HG03025 (cell line): ENCODE results near the gene PRR15.

Experiments
- ATAC-seq: cut with Tn5 transposase; IDR thresholded peaks from one replicate; pipeline ENCODE4 v1.9.1; 2021; ENCODE audit warnings: mild to moderate bottlenecking, moderate library complexity; ENCODE audit not compliant: unreplicated experiment, low FRiP score

PRR15 gene

DNA sequence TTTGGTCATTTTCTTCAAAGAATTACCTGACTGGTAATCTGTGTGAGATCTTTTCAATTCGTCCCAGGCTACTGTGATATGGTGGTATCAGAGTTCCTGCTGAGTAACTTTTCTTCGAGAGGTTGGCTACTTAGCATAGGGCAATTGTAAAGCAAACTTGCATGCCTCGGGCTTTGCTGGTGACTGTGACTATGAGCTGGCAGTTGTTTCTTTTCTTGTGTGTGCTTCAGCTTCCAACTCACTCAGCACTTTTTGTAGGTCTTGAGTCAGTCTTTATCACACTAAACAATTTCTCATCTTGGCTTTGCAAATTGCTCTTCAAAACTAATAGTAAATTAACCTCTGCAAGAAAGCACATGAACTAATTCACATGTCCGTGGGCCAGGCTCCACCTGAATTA is 44.3 kb downstream of the PRR15 start:
- ATAC-seq, result no peak

DNA sequence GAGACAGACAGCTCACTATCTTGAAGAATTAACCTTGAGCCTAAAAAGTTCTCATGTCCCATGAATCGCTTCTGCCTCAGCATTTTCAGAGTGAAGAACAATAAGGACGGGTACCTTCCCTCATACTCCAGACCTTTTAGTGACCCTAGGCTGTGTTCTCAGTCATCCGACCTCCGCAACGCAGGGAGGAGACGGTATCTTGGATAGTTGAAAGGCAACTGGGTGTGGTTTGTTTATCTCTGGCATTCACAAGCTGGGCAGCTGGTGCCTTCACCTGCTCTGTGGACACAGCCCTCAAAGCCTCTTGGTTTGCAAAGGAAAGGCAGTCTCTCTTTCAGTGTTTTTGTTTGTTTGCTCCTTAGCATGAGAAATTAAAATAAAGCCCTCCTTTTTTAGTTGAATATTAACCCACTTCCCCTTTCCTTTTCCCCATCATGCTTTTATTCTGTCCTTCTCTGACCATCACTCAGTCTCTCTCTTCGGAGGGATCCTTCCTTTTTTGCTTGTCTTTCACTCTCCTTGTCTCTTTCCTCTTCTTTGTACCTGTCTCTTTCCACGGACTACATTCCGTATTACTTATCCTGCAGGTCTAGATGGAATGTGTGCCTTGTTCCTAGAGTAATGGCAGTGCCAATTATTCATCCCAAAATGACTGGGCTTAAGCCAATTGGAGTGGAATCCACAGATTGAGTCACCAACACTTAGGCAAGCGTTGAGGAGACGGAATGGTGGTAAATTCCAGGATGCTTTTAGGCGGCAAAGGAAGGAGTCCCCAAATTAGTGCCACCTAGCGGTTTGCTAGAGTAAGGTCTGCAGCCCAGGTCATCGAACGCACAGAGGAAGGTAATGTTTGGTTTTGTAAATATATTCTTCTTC is 45.8 kb downstream of the PRR15 start:
- ATAC-seq, result no peak

DNA sequence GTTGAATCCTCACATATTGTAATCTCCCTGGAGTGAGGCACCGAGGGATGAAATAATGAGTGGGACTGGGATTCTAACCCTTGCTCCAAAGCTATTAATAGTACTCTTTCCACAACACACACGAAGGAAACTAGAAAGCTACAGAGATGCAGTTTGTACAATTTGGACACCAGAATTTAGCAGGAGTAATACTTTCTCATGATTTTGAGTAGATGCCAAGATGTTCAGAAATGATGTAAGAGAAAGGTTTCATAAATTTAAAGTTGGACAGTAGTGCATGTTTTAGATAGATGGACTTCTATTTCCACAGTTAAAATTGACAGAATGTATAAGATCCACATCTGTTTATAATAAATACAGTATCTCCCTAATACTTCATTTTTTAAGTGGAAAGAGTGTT is 46.5 kb downstream of the PRR15 start:
- no peak for ATAC-seq

DNA sequence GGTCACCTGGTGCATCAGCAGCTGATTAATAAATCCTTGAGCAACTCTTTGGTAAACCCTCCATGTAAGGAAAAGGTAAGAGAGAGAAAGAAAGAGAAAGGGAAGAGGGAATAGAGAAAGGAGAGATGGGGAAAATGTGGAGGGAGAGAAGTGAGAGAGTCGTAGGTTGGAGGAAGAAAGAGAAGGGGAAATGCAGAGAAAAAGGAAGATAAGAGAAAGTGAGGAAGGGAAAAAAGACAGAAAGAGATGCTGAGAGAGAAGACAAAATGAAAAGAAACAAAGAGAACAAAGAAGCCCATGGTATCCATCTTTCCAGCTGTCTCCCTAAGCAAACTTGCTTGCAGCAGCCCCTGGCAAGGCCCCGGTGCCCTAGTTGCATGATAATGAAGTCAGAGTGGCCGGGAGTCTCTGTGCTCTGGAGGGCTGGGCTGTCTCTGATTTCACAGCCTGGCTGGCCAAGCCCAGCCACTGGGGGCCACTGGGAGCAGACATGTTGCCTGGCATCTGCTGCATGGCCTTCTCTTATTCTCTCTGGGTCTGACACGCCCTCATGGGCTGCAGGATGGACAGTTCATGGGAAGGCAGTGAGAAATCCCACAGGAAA is 48.4 kb downstream of the PRR15 start:
- ATAC-seq, result no peak

DNA sequence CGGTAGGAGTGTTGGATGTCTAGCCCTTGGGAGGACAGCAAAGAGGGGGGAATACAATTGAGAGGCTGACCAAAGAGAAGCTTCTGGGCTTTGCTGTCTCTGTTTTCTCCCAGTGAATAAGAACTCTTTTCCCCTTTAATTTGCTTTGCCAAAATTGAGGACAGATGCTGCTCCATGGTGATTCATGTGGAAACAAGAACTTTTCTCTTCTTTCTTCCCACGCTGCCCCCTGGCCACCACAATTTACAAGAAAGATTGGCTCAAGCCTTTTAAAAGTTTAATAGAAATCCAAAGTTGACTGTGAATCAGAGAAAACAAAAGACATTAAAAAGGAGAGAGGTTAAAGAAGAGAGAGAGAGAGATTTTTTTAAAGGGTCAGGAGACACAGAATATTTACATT is 49.0 kb downstream of the PRR15 start:
- ATAC-seq, result no peak

DNA sequence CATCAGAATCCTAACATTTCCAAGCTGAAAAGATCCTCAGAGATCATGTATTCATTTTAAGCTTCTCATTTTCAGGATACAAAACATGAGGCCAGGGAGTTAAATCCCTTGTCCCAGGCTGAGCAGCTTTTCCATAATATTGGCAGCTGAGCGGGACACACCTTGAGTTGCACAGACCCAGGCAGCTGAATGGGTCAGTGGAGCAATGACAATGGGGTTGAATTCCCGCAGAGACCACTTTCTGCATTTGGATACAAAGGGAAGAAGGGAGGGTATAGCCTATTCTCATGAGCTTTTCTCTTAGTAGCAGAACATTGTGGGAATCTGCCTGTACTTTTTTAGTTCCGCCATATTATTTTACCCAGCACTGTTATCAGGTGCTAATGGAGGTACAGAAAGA is 49.5 kb downstream of the PRR15 start:
- ATAC-seq, result no peak

DNA sequence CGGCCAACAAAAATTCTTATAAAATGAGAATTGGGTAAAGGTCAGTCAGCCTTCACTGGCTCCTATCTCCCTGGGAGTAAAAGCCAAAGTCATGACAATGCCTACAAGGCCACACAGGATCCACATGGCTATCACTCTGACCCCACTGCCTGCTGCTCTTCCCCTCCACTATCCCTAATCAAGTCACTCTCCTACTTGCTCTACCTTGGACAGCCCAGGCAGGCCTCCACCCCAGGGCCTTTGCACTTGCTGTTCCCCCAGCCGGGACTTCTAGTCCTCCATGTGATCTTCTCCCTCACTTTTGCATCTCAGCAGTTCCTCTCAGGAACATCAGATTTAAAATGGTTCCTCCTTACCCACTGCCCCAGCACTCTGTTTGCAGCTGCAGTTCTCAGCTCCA is 50.6 kb downstream of the PRR15 start:
- no peak for ATAC-seq
